ENCODE data around the gene YY1.
A peak's percentile ranks its signal among the peaks of the same experiment; 100 is the strongest.
"Not testable (repeated sequence)": the region's sequence is repeated elsewhere in the genome, so short reads cannot be mapped to it uniquely, and the experiment has no call there.

Gene YY1

DNA sequence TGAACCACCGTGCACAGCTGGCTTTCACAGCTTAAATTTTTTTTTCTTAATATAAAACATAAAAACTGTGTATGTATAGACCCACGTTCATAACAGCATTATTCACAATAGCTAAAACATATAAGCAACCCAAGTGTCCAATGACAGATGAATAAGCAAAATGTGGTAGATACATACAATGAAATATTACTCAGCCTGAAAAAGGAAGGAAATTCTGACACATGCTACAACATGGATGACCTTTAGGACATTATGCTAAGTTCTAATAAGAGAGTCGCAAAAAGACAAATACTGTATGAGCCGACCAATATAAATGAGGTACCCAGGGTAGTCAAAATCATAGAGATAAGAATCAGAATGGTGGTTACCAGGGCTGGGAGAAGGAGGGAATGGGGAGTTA, 13.8 kb upstream of the YY1 start:
- Histone ChIP-seq H3K36me3 (ENCODE audit: control insufficient read depth in 1 of 2, insufficient read depth in 2 of 2, low read length in 2 of 2) (peaks cover 2% of the 10 kb centered on the region in 2 donors), H3K4me1 (ENCODE audit: control insufficient read depth in 1 of 2, insufficient read depth in 2 of 2, low read length in 2 of 2) (peaks cover 36% of the 10 kb centered on the region in 2 donors), H3K27me3 (ENCODE audit: control insufficient read depth in 1 of 2, insufficient read depth in 2 of 2, low read length in 2 of 2) (no peaks in the 10 kb centered on the region), H3K9ac (ENCODE audit: low read depth in 1 of 2, low read length in 2 of 2) (no peak overlapping the region), H3K27ac (ENCODE audit: low read depth, low read length) (no peak overlapping the region), H3K9me3 (ENCODE audit: control insufficient read depth in 1 of 2, low read length in 2 of 2) (no peaks in the 10 kb centered on the region), H3K4me3 (ENCODE audit: low read depth in 1 of 2, low read length in 2 of 2) (no peak overlapping the region)

GRCh38 chr14:100230361-100230760, 8.6 kb upstream of the YY1 start:
- H3K9ac ChIP-seq (ENCODE audit: low read depth in 1 of 2, low read length in 2 of 2), result no peak overlapping the region
- H3K27me3 ChIP-seq (ENCODE audit: control insufficient read depth in 1 of 2, insufficient read depth in 2 of 2, low read length in 2 of 2), result no peaks in the 10 kb centered on the region
- no peak overlapping the region for H3K4me3 ChIP-seq (ENCODE audit: low read depth in 1 of 2, low read length in 2 of 2)
- H3K9me3 ChIP-seq (ENCODE audit: control insufficient read depth in 1 of 2, low read length in 2 of 2), result no peaks in the 10 kb centered on the region
- peaks cover 5 to 10% of the 10 kb centered on the region in 2 donors for H3K36me3 ChIP-seq (ENCODE audit: control insufficient read depth in 1 of 2, insufficient read depth in 2 of 2, low read length in 2 of 2)
- peaks cover 11 to 13% of the 10 kb centered on the region in 2 donors for H3K4me1 ChIP-seq (ENCODE audit: control insufficient read depth in 1 of 2, insufficient read depth in 2 of 2, low read length in 2 of 2)
- H3K27ac ChIP-seq (ENCODE audit: low read depth, low read length), result no peak overlapping the region

GRCh38 chr14:100234511-100234910, 4.4 kb upstream of the YY1 start:
- Histone ChIP-seq H3K4me1 (ENCODE audit: control insufficient read depth in 1 of 2, insufficient read depth in 2 of 2, low read length in 2 of 2) (peaks cover 21 to 27% of the 10 kb centered on the region in 2 donors), H3K27me3 (ENCODE audit: control insufficient read depth in 1 of 2, insufficient read depth in 2 of 2, low read length in 2 of 2) (no peaks in the 10 kb centered on the region), H3K9ac (ENCODE audit: low read depth in 1 of 2, low read length in 2 of 2) (no peak overlapping the region), H3K27ac (ENCODE audit: low read depth, low read length) (no peak overlapping the region), H3K4me3 (ENCODE audit: low read depth in 1 of 2, low read length in 2 of 2) (no peak overlapping the region), H3K36me3 (ENCODE audit: control insufficient read depth in 1 of 2, insufficient read depth in 2 of 2, low read length in 2 of 2) (peaks cover 5 to 10% of the 10 kb centered on the region in 2 donors), H3K9me3 (ENCODE audit: control insufficient read depth in 1 of 2, low read length in 2 of 2) (no peaks in the 10 kb centered on the region)

GRCh38 chr14:100236271-100236818, 2.6 kb upstream of the YY1 start:
- not testable (repeated sequence) for H3K9ac ChIP-seq (ENCODE audit: low read depth in 1 of 2, low read length in 2 of 2); H3K27ac ChIP-seq (ENCODE audit: low read depth, low read length); H3K27me3 ChIP-seq (ENCODE audit: control insufficient read depth in 1 of 2, insufficient read depth in 2 of 2, low read length in 2 of 2); H3K9me3 ChIP-seq (ENCODE audit: control insufficient read depth in 1 of 2, low read length in 2 of 2); H3K36me3 ChIP-seq (ENCODE audit: control insufficient read depth in 1 of 2, insufficient read depth in 2 of 2, low read length in 2 of 2)
- Histone ChIP-seq H3K4me3 (ENCODE audit: low read depth in 1 of 2, low read length in 2 of 2) (peak overlapping the region; percentile 85 to 90), H3K4me1 (ENCODE audit: control insufficient read depth in 1 of 2, insufficient read depth in 2 of 2, low read length in 2 of 2) (peaks cover 23 to 32% of the 10 kb centered on the region in 2 donors)

DNA sequence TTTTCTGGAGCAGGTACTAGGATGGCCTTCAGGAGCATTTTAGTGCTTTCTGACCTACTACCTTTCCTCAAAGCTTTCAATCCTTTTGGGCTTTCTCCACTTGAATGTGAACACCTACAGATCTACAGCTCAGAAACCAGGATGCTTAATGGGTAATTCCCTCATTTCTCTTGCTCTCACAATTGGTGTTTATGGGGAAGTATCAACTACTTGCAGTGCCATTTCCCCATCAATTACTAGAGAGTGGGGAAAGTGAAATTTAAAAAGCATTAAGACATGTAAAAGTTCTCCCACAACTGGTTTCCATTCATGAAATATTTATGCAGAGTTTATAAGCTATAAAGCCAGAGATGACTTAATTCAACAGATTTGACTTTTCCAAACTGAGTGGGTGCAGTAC, 2.1 kb upstream of the YY1 start:
- Histone ChIP-seq H3K36me3 (ENCODE audit: control insufficient read depth in 1 of 2, insufficient read depth in 2 of 2, low read length in 2 of 2) (no peaks in the 10 kb centered on the region), H3K4me3 (ENCODE audit: low read depth in 1 of 2, low read length in 2 of 2) (peak overlapping the region; percentile 85 to 90), H3K27ac (ENCODE audit: low read depth, low read length) (no peak overlapping the region), H3K9ac (ENCODE audit: low read depth in 1 of 2, low read length in 2 of 2) (peak overlapping the region; percentile 86 to 89), H3K4me1 (ENCODE audit: control insufficient read depth in 1 of 2, insufficient read depth in 2 of 2, low read length in 2 of 2) (peaks cover 27 to 37% of the 10 kb centered on the region in 2 donors), H3K9me3 (ENCODE audit: control insufficient read depth in 1 of 2, low read length in 2 of 2) (no peaks in the 10 kb centered on the region), H3K27me3 (ENCODE audit: control insufficient read depth in 1 of 2, insufficient read depth in 2 of 2, low read length in 2 of 2) (no peaks in the 10 kb centered on the region)

DNA sequence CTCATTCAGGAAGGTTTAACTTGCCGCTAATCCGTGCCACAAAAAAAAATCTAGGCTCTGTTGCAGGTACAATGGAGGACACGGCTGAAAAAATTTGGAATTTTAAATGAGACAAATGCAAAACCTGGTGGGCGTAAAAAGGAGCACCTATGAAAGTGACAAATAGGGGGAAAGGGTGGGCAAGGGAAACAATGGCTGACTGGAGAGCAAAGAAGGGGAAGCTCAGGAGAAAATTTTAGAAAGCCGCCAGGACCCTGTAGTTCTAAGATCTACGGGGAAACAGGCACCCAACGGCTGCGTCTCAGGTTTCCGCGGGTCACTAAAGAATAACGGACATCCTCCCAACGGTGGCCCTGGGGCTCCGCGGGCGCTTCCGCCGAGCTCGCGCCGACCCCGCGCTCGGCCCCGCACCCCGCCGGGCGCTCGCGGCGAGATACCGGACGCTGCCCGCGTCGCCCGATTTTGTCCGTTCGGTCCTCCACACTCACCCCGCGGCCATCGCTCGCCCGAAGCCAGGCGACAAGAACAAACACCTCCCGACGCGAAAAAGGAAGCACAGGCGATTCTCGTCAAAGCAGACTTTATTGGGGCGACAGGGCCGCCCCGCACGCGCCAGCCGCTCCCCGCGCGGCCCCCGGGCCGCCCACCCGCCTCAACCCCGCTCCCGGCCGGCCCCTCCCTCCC, 1.1 kb upstream of the YY1 start:
- peak overlapping the region; percentile 86 to 89 for H3K9ac ChIP-seq (ENCODE audit: low read depth in 1 of 2, low read length in 2 of 2)
- H3K4me1 ChIP-seq (ENCODE audit: control insufficient read depth in 1 of 2, insufficient read depth in 2 of 2, low read length in 2 of 2), result peaks cover 33 to 44% of the 10 kb centered on the region in 2 donors
- H3K9me3 ChIP-seq (ENCODE audit: control insufficient read depth in 1 of 2, low read length in 2 of 2), result no peaks in the 10 kb centered on the region
- H3K27ac ChIP-seq (ENCODE audit: low read depth, low read length), result peak overlapping the region; percentile 97
- H3K36me3 ChIP-seq (ENCODE audit: control insufficient read depth in 1 of 2, insufficient read depth in 2 of 2, low read length in 2 of 2), result no peaks in the 10 kb centered on the region
- H3K4me3 ChIP-seq (ENCODE audit: low read depth in 1 of 2, low read length in 2 of 2), result peak overlapping the region; percentile 85 to 90
- H3K27me3 ChIP-seq (ENCODE audit: control insufficient read depth in 1 of 2, insufficient read depth in 2 of 2, low read length in 2 of 2), result no peaks in the 10 kb centered on the region

GRCh38 chr14:100239211-100239839, 381 bp downstream of the YY1 start:
- H3K36me3 ChIP-seq (ENCODE audit: control insufficient read depth in 1 of 2, insufficient read depth in 2 of 2, low read length in 2 of 2), result no peaks in the 10 kb centered on the region
- no peaks in the 10 kb centered on the region for H3K9me3 ChIP-seq (ENCODE audit: control insufficient read depth in 1 of 2, low read length in 2 of 2)
- peak overlapping the region; percentile 83 to 99 for H3K9ac ChIP-seq (ENCODE audit: low read depth in 1 of 2, low read length in 2 of 2)
- no peaks in the 10 kb centered on the region for H3K27me3 ChIP-seq (ENCODE audit: control insufficient read depth in 1 of 2, insufficient read depth in 2 of 2, low read length in 2 of 2)
- peaks cover 36 to 44% of the 10 kb centered on the region in 2 donors for H3K4me1 ChIP-seq (ENCODE audit: control insufficient read depth in 1 of 2, insufficient read depth in 2 of 2, low read length in 2 of 2)
- H3K27ac ChIP-seq (ENCODE audit: low read depth, low read length), result peak overlapping the region; percentile 97
- peak overlapping the region; percentile 88 to 94 for H3K4me3 ChIP-seq (ENCODE audit: low read depth in 1 of 2, low read length in 2 of 2)

GRCh38 chr14:100239840-100240667, 1.1 kb downstream of the YY1 start:
- Histone ChIP-seq H3K36me3 (ENCODE audit: control insufficient read depth in 1 of 2, insufficient read depth in 2 of 2, low read length in 2 of 2) (no peaks in the 10 kb centered on the region), H3K9ac (ENCODE audit: low read depth in 1 of 2, low read length in 2 of 2) (peak overlapping the region; percentile 91 to 99), H3K27me3 (ENCODE audit: control insufficient read depth in 1 of 2, insufficient read depth in 2 of 2, low read length in 2 of 2) (no peaks in the 10 kb centered on the region), H3K9me3 (ENCODE audit: control insufficient read depth in 1 of 2, low read length in 2 of 2) (no peaks in the 10 kb centered on the region), H3K27ac (ENCODE audit: low read depth, low read length) (peak overlapping the region; percentile 97), H3K4me3 (ENCODE audit: low read depth in 1 of 2, low read length in 2 of 2) (peak overlapping the region; percentile 88 to 94), H3K4me1 (ENCODE audit: control insufficient read depth in 1 of 2, insufficient read depth in 2 of 2, low read length in 2 of 2) (peaks cover 29 to 37% of the 10 kb centered on the region in 2 donors)

- H3K4me3 ChIP-seq (ENCODE audit: low read depth in 1 of 2, low read length in 2 of 2), result peak overlapping the region; percentile 75 to 86
- peak overlapping the region; percentile 77 to 91 for H3K9ac ChIP-seq (ENCODE audit: low read depth in 1 of 2, low read length in 2 of 2)
- no peaks in the 10 kb centered on the region for H3K9me3 ChIP-seq (ENCODE audit: control insufficient read depth in 1 of 2, low read length in 2 of 2)
- peaks cover 32 to 39% of the 10 kb centered on the region in 2 donors for H3K4me1 ChIP-seq (ENCODE audit: control insufficient read depth in 1 of 2, insufficient read depth in 2 of 2, low read length in 2 of 2)
- peak overlapping the region; percentile 91 for H3K27ac ChIP-seq (ENCODE audit: low read depth, low read length)
- H3K27me3 ChIP-seq (ENCODE audit: control insufficient read depth in 1 of 2, insufficient read depth in 2 of 2, low read length in 2 of 2), result no peaks in the 10 kb centered on the region
- no peaks in the 10 kb centered on the region for H3K36me3 ChIP-seq (ENCODE audit: control insufficient read depth in 1 of 2, insufficient read depth in 2 of 2, low read length in 2 of 2)
Measured at GRCh38 chr14:100240668-100241032, 1.7 kb downstream of the YY1 start.

- Histone ChIP-seq H3K9me3 (ENCODE audit: control insufficient read depth in 1 of 2, low read length in 2 of 2) (no peaks in the 10 kb centered on the region), H3K4me1 (ENCODE audit: control insufficient read depth in 1 of 2, insufficient read depth in 2 of 2, low read length in 2 of 2) (peaks cover 36 to 43% of the 10 kb centered on the region in 2 donors), H3K4me3 (ENCODE audit: low read depth in 1 of 2, low read length in 2 of 2) (peak overlapping the region; percentile 75 to 86), H3K36me3 (ENCODE audit: control insufficient read depth in 1 of 2, insufficient read depth in 2 of 2, low read length in 2 of 2) (no peaks in the 10 kb centered on the region), H3K27ac (ENCODE audit: low read depth, low read length) (peak overlapping the region; percentile 91), H3K27me3 (ENCODE audit: control insufficient read depth in 1 of 2, insufficient read depth in 2 of 2, low read length in 2 of 2) (no peaks in the 10 kb centered on the region), H3K9ac (ENCODE audit: low read depth in 1 of 2, low read length in 2 of 2) (peak overlapping the region; percentile 58 to 91)
Measured at GRCh38 chr14:100241279-100241678, 2.3 kb downstream of the YY1 start.
